SU-DHL-6 (cell line): ENCODE measurements around the gene ABCG2.

Source experiments
- H2AFZ ChIP-seq: fragments of 200-600 bp; sonication (generic); 2 replicates; pipeline ENCODE4 v1.6.1; 2014; ENCODE audit warnings: low read depth, mild to moderate bottlenecking, moderate library complexity, mixed read lengths, antibody characterized with exemption, low read length; ENCODE audit not compliant: severe bottlenecking
- H3F3A ChIP-seq: fragments of 200-600 bp; shearing (Covaris generic); 2 replicates; pipeline ENCODE4 v1.6.0; 2016; ENCODE audit warnings: antibody characterized with exemption, mild to moderate bottlenecking; ENCODE audit not compliant: insufficient read depth
- H3K27ac ChIP-seq: fragments of 200-600 bp; sonication (generic); 2 replicates; pipeline ENCODE4 v1.5.1; 2016; ENCODE audit warnings: low read depth, mild to moderate bottlenecking, low read length, moderate library complexity, mixed read lengths
- H3K27me3 ChIP-seq: fragments of 200-600 bp; sonication (generic), shearing (Covaris generic); 2 replicates; pipeline ENCODE4 v1.6.0; 2014; ENCODE audit warnings: mild to moderate bottlenecking, low read length
- H3K36me3 ChIP-seq: fragments of 200-600 bp; sonication (generic); 2 replicates; pipeline ENCODE4 v1.6.1; 2014; ENCODE audit warnings: mild to moderate bottlenecking, low read length, mixed read lengths
- H3K4me2 ChIP-seq: fragments of 300-600, 200-600 bp; shearing (Covaris generic), sonication (generic); 2 replicates; pipeline ENCODE4 v1.6.0; 2014; ENCODE audit warnings: low read length, low read depth, mild to moderate bottlenecking; ENCODE audit not compliant: poor library complexity, severe bottlenecking
- H3K4me3 ChIP-seq: fragments of 200-600 bp; sonication (generic); 2 replicates; pipeline ENCODE4 v1.5.1; 2014; ENCODE audit warnings: antibody characterized with exemption, low read length, mild to moderate bottlenecking, mixed read lengths; ENCODE audit not compliant: insufficient read depth, poor library complexity, severe bottlenecking
- H3K79me2 ChIP-seq: fragments of 200-600 bp; sonication (generic); 2 replicates; pipeline ENCODE4 v1.6.1; 2014; ENCODE audit warnings: mild to moderate bottlenecking, low read length, moderate library complexity; ENCODE audit not compliant: insufficient read depth
- H3K9ac ChIP-seq: fragments of 200-600 bp; sonication (generic); 2 replicates; pipeline ENCODE4 v1.7.0; 2014; ENCODE audit warnings: mild to moderate bottlenecking, low read length
- H3K9me2 ChIP-seq: fragments of 200-600 bp; sonication (generic); replicated peaks from 2 replicates; pipeline ENCODE4 v1.6.1; 2014; ENCODE audit warnings: low read length; ENCODE audit not compliant: insufficient read depth
- H3K9me3 ChIP-seq: fragments of 200-600 bp; sonication (generic); 2 replicates; pipeline ENCODE4 v1.6.1; 2014; ENCODE audit warnings: low read length, mixed read lengths; ENCODE audit not compliant: insufficient read depth
- H4K20me1 ChIP-seq: fragments of 200-600 bp; sonication (generic); 2 replicates; pipeline ENCODE4 v1.6.1; 2014; ENCODE audit warnings: low read depth, mild to moderate bottlenecking, antibody characterized with exemption, low read length, moderate library complexity, mixed read lengths
- CTCF ChIP-seq: fragments of 200-600 bp; sonication (generic); IDR thresholded peaks from one replicate; pipeline ENCODE4 v1.5.1; 2017; ENCODE audit warnings: antibody characterized with exemption, mild to moderate bottlenecking, low read length, moderate library complexity; ENCODE audit not compliant: insufficient read depth, poor library complexity, severe bottlenecking
- EZH2phosphoT487 ChIP-seq: fragments of 200-600 bp; sonication (generic), shearing (Covaris generic); conservative IDR thresholded peaks from 2 replicates; pipeline ENCODE4 v1.6.1; 2018; ENCODE audit warnings: mild to moderate bottlenecking, antibody characterized with exemption, low read length, moderate library complexity, mixed read lengths

ABCG2 gene

GRCh38 chr4:88045021-88045420 lies 113.4 kb downstream of the ABCG2 start:
- H3K36me3 ChIP-seq, result no peaks in the 10 kb centered on the region
- no peak overlapping the region for H3K4me2 ChIP-seq
- H3K27ac ChIP-seq, result no peak overlapping the region
- H3K9ac ChIP-seq, result no peak overlapping the region
- H3F3A ChIP-seq, result no peaks in the 10 kb centered on the region
- H3K27me3 ChIP-seq, result no peaks in the 10 kb centered on the region
- TF ChIP-seq EZH2phosphoT487 (no peak), CTCF (no peak)
- no peaks in the 10 kb centered on the region for H3K9me2 ChIP-seq
- H3K9me3 ChIP-seq, result no peaks in the 10 kb centered on the region
- no peaks in the 10 kb centered on the region for H3K79me2 ChIP-seq
- no peaks in the 10 kb centered on the region for H4K20me1 ChIP-seq
- no peak overlapping the region for H3K4me3 ChIP-seq
- H2AFZ ChIP-seq, result no peak overlapping the region

GRCh38 chr4:88043586-88044340 lies 114.7 kb downstream of the ABCG2 start:
- TF ChIP-seq CTCF (no peak), EZH2phosphoT487 (no peak)
- no peaks in the 10 kb centered on the region for H3K9me3 ChIP-seq
- H3K27me3 ChIP-seq, result no peaks in the 10 kb centered on the region
- no peaks in the 10 kb centered on the region for H4K20me1 ChIP-seq
- no peaks in the 10 kb centered on the region for H3K9me2 ChIP-seq
- no peak overlapping the region for H2AFZ ChIP-seq
- no peak overlapping the region for H3K4me2 ChIP-seq
- no peaks in the 10 kb centered on the region for H3K36me3 ChIP-seq
- H3K79me2 ChIP-seq, result no peaks in the 10 kb centered on the region
- no peak overlapping the region for H3K27ac ChIP-seq
- no peak overlapping the region for H3K4me3 ChIP-seq
- H3K9ac ChIP-seq, result no peak overlapping the region
- no peaks in the 10 kb centered on the region for H3F3A ChIP-seq

GRCh38 chr4:88043001-88043400 lies 115.4 kb downstream of the ABCG2 start:
- Histone ChIP-seq H3K9ac (no peak overlapping the region), H3K9me3 (no peaks in the 10 kb centered on the region), H3K27ac (no peak overlapping the region), H4K20me1 (no peaks in the 10 kb centered on the region), H3K4me3 (no peak overlapping the region), H3K4me2 (no peak overlapping the region), H3K36me3 (no peaks in the 10 kb centered on the region), H3K9me2 (no peaks in the 10 kb centered on the region), H2AFZ (no peak overlapping the region), H3K27me3 (no peaks in the 10 kb centered on the region), H3K79me2 (no peaks in the 10 kb centered on the region), H3F3A (no peaks in the 10 kb centered on the region)
- no peak for TF ChIP-seq CTCF
- no peak for TF ChIP-seq EZH2phosphoT487
